ENCODE measurements around the gene HIVEP3. TPM values are rescaled to one million over a fixed set of nuclear protein-coding genes. Genes with fewer than 3 reads are reported as not detected.

The HIVEP3 gene
- total RNA-seq, 4 donors from 2014 or later = 4.2 to 6.5 (median 4.7) TPM

- Histone ChIP-seq H3K27ac (no peak overlapping the region), H3K27me3 (no peaks in the 10 kb centered on the region), H3K4me3 (no peak overlapping the region), H3K4me1 (peaks cover 0 to 39% (median 12%) of the 10 kb centered on the region in 4 donors), H3K36me3 (no peaks in the 10 kb centered on the region), H3K9me3 (no peaks in the 10 kb centered on the region)
- DNase-seq (ENCODE audit: low spot score in 2 of 2) = no peak
- TF ChIP-seq POLR2A (IDR thresholded peaks at IDR 0.05) (no peak), EP300 (IDR thresholded peaks at IDR 0.05) (no peak)
- TF ChIP-seq, protein P1, sequence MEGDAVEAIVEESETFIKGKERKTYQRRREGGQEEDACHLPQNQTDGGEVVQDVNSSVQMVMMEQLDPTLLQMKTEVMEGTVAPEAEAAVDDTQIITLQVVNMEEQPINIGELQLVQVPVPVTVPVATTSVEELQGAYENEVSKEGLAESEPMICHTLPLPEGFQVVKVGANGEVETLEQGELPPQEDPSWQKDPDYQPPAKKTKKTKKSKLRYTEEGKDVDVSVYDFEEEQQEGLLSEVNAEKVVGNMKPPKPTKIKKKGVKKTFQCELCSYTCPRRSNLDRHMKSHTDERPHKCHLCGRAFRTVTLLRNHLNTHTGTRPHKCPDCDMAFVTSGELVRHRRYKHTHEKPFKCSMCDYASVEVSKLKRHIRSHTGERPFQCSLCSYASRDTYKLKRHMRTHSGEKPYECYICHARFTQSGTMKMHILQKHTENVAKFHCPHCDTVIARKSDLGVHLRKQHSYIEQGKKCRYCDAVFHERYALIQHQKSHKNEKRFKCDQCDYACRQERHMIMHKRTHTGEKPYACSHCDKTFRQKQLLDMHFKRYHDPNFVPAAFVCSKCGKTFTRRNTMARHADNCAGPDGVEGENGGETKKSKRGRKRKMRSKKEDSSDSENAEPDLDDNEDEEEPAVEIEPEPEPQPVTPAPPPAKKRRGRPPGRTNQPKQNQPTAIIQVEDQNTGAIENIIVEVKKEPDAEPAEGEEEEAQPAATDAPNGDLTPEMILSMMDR (IDR thresholded peaks at IDR 0.05) = no peak
- 58 to 62% methylated on average over 13 of the region's 13 CpGs for WGBS, 2 donors
These were observed 62.4 kb downstream of the HIVEP3 start for GRCh38 chr1:41856151-41856943.

GRCh38 chr1:41855713-41856112 is 63.0 kb downstream of the HIVEP3 start:
- H3K27me3 ChIP-seq = no peaks in the 10 kb centered on the region
- no peaks in the 10 kb centered on the region for H3K9me3 ChIP-seq
- no peaks in the 10 kb centered on the region for H3K36me3 ChIP-seq
- peaks cover 0 to 39% (median 12%) of the 10 kb centered on the region in 4 donors for H3K4me1 ChIP-seq
- H3K4me3 ChIP-seq = no peak overlapping the region
- no peak overlapping the region for H3K27ac ChIP-seq
- 87 to 93% methylated on average over 2 of the region's 2 CpGs for WGBS, 2 donors
- no peak for DNase-seq (ENCODE audit: low spot score in 2 of 2)
- no peak for TF ChIP-seq EP300 (IDR thresholded peaks at IDR 0.05)
- TF ChIP-seq POLR2A (IDR thresholded peaks at IDR 0.05) = no peak
- TF ChIP-seq, protein P1 (IDR thresholded peaks at IDR 0.05) = no peak

DNA sequence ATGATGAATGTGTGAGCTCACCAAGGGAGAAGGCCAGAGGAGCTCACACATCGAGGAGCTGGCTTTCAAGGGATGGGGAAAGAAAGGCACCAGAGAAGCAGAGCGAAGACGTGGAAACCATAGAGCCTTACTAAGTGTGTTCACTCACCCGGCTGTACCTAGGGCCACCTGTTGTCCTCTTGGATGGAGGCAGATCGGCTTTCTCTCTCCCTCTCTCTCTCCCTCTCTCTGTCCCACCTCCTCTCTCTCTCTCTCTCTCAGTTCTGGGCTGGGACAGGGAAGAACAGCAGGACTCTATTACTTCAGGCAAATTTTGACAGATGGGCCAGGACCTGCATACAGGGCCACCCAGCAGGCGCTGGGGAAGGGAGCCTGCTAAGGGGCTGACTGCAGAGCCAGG is 64.8 kb downstream of the HIVEP3 start:
- Histone ChIP-seq H3K9me3 (no peaks in the 10 kb centered on the region), H3K36me3 (no peaks in the 10 kb centered on the region), H3K27ac (no peak overlapping the region), H3K27me3 (no peaks in the 10 kb centered on the region), H3K4me3 (no peak overlapping the region), H3K4me1 (peaks cover 0 to 39% (median 12%) of the 10 kb centered on the region in 4 donors)
- TF ChIP-seq POLR2A (IDR thresholded peaks at IDR 0.05) = no peak
- TF ChIP-seq EP300 (IDR thresholded peaks at IDR 0.05) = no peak
- TF ChIP-seq, protein P1 (IDR thresholded peaks at IDR 0.05) = no peak
- WGBS, 2 donors = 87 to 93% methylated on average over 6 of the region's 6 CpGs
- no peak for DNase-seq (ENCODE audit: low spot score in 2 of 2)

DNA sequence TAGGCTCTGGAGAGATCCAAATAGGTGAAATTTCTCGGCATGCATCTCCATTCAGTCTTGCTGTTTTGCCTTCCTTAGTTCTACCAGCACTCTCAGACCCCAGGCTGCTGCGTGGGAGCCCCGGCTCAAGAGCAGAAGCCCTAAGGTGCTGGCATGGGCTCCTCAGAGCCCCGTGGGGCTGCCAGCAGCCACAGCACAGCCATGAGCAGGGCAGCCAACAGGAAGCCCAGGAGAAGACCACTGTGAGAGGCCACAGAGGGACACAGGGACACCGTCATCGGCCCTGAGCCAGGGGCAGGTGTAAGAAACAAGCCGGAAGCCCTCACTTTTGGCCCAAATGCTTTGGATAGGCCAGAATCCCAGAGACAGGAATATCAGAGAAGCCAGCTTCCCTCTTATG is 66.6 kb downstream of the HIVEP3 start:
- peaks cover 0 to 3% (median 0%) of the 10 kb centered on the region in 3 donors for H3K36me3 ChIP-seq
- H3K4me3 ChIP-seq = no peak overlapping the region
- no peaks in the 10 kb centered on the region for H3K9me3 ChIP-seq
- H3K4me1 ChIP-seq = peaks cover 0 to 31% (median 11%) of the 10 kb centered on the region in 4 donors
- no peak overlapping the region for H3K27ac ChIP-seq
- DNase-seq (ENCODE audit: low spot score in 2 of 2) = no peak
- WGBS, 2 donors = 91 to 96% methylated on average over 7 of the region's 7 CpGs
- TF ChIP-seq, protein P1 (IDR thresholded peaks at IDR 0.05) = no peak
- TF ChIP-seq EP300 (IDR thresholded peaks at IDR 0.05) (no peak), POLR2A (IDR thresholded peaks at IDR 0.05) (no peak)
- H3K27me3 ChIP-seq = no peaks in the 10 kb centered on the region

DNA sequence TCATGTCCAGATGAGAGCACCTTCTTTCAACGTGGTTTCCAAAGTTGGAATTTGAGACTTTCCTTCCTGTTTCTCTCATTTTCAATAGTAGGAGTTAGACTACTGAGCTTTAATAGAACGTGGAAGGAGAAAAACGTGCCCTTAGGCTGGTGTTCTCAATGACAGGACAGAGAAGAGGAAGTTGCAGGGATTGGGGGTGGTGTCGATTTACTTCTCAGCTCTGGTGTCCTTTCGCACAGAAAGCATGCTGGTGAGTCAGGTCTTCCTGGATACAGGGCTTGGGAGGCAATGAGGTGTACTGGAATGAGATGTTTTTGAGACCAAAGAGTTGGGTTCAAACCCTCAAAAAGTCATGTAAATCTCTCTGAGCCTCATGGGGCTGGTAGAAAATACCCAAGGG is 67.1 kb downstream of the HIVEP3 start:
- WGBS, 2 donors = 58 to 70% methylated on average over 5 of the region's 5 CpGs
- no peak for DNase-seq (ENCODE audit: low spot score in 2 of 2)
- TF ChIP-seq, protein P1 (IDR thresholded peaks at IDR 0.05) = no peak
- no peak for TF ChIP-seq POLR2A (IDR thresholded peaks at IDR 0.05)
- no peak for TF ChIP-seq EP300 (IDR thresholded peaks at IDR 0.05)

More for the DNA sequence above, 67.1 kb downstream of the HIVEP3 start:
- Histone ChIP-seq H3K36me3 (peaks cover 0 to 3% (median 0%) of the 10 kb centered on the region in 3 donors), H3K27ac (no peak overlapping the region), H3K4me3 (no peak overlapping the region), H3K4me1 (peaks cover 0 to 26% (median 8%) of the 10 kb centered on the region in 4 donors), H3K27me3 (no peaks in the 10 kb centered on the region), H3K9me3 (no peaks in the 10 kb centered on the region)

All from tibial nerve (tissue), 4 donors.